HG03108 (cell line): Measurements from ENCODE around the gene PLEKHB2.
A peak's percentile ranks its signal among the peaks of the same experiment; 100 is the strongest.
"Not testable (repeated sequence)": the region's sequence is repeated elsewhere in the genome, so short reads cannot be mapped to it uniquely, and the experiment has no call there.

Experiments used
- ATAC-seq: cut with Tn5 transposase; IDR thresholded peaks from one replicate; pipeline ENCODE4 v1.9.1; 2021; ENCODE audit warnings: moderate library complexity; ENCODE audit not compliant: unreplicated experiment

Gene PLEKHB2

DNA sequence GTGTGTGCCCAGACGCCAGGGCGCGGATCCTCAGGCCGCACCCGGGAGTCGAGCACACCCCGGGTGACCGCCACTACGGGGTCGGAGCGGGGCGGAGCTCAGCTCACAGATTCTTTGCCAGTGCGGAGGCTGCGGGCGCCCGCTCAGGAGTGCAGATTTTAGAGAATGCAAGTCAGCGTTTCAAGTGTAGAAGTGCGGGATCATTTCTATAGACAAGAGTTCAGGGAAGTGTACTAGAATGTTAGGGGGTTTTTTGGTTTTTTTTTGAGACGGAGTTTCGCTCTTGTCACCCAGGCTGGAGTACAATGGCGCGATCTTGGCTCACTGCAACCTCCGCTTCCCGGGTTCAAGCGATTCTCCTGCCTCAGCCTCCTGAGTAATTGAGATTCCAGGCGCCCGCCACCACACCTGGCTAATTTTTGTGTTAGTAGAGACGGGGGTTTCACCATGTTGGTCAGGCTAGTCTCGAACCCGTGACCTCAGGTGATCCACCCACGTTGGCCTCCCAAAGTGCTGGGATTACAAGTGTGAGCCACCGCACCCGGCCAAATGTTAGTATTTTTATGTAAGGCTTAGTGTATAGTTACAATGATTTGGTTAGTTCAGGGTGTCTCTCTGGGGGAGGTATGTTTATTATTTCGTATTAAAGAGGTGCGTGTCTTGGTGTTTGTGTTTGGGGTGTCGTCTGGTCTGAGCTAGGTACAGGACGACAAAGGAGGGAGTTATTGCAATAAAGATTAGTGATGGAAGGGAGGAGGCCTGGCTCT lies 11.3 kb upstream of the PLEKHB2 start:
- ATAC-seq = peak; percentile 63

DNA sequence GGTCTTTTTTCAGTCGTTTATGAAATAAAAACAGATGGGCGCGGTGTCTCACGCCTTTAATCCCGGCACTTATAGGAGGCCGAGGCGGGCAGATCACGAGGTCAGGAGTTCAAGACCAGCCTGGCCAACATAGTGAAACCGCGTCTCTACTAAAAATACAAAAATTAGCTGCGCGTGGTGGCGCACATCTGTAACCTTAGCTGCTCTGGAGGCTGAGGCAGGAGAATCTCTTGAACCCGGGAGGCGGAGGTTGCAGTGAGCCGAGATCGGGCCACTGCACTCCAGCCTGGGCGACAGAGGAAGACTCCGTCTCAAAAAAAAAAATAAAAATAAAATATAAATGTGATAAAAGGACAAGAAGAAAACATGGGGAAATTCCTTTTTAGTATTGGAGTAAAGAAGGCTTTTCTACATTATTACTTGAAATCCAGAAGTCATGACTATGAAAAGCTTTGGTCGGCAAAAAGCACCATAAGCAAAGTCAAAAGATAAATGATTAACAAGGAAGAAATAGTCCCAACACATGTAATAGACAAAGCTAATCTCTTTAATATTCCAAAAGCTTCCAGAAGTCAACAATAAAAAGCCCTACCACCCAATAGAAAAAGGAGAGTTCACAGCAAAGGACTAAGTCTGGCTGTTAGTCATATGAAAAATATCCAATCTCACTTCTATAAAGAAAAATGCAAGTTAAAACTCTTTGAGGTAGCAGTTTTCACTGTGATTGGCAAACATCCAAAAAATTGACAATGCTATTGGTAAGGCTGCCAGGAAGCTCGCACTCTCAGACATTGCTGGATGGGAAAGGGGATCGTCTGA lies 10.5 kb upstream of the PLEKHB2 start:
- ATAC-seq = no peak

DNA sequence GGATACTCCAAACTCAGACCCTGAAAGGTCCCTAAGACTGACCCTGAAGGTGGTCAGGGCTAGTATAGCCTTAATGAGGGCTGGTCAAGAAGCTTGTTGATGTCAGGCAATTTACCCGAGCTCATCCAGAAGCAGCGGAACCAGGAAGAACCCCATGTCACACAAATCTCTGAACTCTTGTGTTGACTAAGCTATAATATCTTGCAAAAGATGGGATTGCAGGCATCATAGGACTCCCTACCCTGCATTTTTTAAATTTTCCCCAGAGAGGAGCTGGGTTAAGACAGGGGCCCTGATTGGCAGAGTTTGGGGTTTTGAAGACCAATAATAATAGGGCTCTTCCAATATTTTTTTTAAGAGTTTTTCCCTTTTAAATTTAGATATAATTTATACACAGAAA lies 2.0 kb upstream of the PLEKHB2 start:
- no peak for ATAC-seq

DNA sequence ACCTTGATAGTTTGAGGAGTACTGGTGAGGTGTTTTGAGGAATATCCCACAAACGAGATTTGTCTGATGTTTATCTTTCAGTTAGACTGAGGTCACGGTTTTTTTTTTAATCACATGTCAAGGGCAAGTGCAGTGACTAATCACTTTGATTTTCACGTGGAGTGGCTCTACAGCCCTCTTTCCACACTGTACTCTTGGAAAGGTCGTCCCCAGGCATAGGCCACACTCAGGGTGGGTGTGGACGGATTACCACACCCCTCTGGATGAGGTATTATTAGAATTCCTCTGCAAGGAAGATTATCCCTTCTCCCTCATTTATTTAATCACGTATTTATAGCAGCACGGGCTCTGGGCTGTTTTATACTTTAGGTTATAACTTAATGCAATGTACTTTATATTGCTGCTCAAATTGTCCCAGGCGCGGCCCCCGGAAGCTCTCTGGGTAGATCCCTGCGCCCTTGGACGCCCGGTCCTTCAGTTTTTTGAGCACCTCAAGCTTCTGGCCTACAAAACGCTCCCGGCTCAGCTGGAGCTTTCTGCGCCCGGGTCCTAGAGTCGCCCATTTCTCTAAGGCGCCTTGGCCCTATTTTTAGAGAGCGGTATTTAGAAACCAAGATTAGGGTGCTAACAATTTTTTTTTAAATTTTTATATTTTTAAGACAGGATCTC lies 515 bp upstream of the PLEKHB2 start:
- ATAC-seq = peak; percentile 78

DNA sequence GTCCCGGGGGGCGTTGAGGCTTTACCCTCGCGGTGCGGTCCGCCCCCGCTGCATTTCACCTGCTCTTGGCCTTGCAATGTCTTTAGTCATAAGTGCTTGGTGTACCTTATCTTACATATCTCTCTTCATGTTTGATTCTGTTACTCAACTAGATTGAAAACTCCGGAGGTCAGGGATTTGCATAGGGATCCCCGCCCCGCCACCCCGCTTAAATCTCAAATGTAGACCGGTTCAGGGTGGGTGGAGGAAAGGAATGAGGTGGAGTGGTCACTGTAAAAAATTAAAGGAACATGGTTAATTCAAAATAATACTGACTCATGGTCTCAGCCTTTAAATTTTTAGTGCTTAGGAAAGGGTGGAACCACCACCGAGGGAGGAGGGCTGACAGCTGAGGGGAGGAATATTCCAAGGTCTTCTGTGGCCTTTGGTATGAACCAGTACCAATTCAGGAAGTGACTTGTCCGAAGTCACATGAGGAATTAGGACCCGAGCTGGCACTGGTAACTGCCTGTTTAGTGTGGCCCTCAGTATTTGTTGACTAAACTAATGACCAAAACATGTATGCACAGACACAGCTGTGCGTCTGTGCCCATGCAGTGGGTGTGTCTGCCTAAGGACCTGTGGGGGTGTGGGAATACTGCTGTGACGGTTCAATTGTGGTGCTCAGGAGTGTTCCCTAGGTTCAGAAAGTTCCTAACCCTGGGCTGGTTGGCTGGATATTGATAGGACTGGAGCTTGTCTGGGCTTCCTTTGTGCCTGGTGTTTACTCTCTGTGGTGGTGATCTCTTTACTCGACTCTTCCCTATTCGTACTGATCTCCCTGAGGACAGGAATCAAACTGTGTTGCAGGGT lies 1.0 kb downstream of the PLEKHB2 start:
- no peak for ATAC-seq

DNA sequence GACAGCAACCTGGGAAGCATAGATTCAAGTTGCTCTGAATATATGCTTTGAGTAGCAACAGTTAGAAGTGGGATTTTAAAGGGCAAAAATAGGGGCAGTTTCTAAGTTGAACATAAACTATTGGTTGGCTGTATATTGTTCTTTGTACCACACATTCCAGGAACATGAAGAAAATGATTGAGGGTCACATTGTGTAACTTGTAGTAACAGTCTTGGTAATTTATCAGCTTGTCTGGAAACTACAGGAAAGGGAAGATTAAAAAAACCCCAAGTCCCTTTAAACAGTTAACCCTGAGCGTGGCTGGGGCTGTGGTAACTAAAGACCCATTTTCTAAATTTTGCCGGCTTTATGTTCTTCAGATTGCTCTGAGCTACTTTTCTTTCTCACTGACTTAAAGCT lies 7.4 kb downstream of the PLEKHB2 start:
- no peak for ATAC-seq

DNA sequence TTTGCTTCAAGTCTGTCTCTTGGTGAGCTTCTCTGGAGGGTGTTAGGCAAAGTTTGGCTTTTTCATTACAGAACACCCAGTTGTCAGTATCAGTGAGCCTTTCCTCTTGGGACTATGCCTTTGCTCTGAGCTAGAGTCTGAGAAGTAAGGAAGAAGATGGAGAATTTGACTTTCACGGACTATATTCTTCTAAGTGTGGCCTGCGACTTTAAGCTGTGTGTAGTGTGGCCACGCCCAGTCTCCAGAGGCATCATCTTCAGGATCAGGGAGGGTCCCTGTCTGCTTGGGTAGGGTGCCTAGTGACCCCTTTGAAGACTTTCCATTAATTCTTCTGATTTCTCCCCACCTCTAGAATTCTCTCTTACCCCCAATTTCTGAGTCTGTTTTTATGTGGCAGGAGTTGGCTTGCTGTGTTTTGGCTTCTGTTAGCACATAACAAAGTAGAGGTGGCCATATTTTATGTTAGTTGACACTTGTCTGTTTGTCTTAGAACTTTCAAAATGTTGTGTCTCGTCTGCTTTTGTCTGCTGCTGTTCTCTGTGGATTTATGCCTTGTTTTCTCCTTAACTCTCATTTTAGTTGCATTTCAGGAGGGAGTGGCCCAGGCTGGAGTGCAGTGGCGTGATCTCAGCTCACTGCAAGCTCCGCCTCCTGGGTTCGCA lies 8.6 kb downstream of the PLEKHB2 start:
- ATAC-seq = no peak

DNA sequence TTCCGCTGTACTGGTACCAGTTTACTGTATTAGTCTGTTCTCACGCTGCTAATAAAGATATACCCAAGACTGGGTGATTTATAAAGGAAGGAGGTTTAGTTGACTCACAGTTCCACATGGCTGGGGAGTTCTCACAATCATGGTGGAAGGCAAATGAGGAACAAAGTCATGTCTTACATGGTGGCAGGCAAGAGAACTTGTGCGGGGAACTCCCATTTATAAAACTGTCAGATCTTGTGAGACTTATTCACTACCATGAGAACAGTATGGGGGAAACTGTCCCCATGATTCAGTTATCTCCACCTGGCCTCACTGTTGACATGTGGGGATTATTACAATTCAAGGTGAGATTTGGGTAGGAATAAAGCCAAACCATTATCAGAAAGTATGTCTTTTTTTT lies 9.8 kb downstream of the PLEKHB2 start:
- ATAC-seq = not testable (repeated sequence)

DNA sequence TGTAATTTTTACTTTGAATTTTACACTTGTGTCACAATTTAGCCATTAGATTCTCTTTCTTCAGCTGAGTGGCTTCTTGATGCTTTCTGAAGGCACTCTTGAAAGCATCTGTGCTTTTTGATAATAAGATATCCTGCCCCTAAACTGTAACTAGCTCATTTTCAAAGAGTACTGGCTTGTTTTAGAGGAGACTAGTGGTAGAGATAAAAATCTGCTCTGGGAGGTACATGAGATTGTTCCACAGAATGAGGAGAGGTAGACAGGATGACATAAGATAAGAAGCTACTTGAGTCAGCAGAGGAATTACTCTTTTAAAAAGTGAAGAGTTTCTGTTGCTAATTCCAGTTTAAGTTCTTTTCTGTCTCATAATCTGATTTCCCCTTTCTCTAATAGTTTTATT lies 10.6 kb downstream of the PLEKHB2 start:
- no peak for ATAC-seq

DNA sequence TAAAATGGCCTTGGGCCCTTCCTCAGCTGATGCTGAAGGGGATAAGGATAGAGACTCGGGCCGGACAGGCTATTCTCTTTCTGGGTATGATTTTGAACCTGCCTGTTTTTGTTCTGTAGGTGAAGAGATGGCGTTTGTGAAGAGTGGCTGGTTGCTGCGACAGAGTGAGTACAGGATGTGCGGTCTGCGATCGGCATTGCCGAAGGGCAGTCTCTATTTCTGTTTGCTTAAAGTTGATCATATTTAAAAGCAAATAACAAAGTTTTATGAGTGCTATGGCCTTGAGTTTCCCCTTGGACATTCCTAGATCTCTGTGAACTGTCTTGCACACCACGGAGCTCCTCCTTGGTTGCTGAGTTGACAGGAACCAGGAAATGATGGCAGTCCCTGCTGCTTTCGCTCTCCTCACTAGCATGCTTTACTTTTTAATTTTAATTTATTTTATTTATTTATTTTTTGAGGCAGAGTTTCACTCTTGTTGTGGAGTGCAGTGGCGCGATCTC lies 15.7 kb downstream of the PLEKHB2 start:
- no peak for ATAC-seq

DNA sequence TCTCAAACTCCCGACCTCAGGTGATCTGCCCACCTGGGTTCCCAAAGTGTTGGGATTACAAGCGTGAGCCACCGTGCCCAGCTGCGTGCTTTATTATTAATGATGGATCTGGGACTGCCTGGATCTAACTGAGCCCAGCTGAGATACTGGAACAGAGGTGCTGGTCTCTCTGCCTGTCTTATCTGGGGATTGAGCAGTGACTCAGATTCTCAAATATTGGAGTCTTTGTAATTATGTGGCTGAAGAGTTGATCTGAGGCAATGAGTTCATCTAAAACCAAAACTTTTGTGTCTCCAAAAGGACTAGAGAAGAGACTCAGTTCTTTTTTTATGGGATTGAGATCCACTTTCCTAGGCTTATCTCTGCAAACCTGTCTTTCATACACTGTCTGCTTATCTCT lies 16.3 kb downstream of the PLEKHB2 start:
- no peak for ATAC-seq

DNA sequence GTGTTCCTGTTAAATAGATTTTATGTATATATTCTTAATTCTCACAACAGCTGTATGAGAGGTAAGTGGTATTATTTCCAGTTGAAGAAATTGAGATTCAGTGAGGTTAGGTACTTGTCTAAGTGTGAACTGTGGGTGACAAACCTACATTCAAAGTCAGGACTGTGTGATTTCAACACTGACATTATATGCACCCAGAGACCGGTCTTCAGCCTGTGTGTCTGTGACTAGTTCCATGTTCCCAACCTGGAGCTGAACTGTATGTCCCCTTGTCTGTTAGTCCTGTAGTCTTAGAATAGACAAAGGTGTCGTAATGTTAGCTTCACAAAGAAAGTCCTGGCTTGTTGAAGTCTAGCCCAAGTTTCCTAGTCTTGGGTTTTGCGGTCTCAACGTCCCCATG lies 17.4 kb downstream of the PLEKHB2 start:
- ATAC-seq = no peak

DNA sequence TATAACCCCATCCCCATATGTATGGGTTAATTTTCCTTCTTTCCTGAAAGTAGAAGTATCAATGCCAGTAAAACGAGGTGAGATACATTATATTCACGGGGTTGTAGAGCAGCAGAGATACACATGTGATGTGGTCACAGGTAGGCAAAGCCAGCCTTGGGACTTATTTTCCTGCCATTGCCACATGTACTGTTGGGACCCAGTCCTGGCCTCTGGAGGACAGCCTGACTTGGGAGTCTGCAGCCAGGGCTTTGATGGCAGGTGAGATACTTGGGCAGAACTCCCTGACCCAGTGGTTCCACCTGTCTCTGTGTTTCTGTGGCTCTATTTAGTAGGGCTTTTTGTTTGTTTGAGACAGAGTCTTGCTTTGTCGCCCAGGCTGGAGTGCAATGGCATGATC lies 18.1 kb downstream of the PLEKHB2 start:
- no peak for ATAC-seq

DNA sequence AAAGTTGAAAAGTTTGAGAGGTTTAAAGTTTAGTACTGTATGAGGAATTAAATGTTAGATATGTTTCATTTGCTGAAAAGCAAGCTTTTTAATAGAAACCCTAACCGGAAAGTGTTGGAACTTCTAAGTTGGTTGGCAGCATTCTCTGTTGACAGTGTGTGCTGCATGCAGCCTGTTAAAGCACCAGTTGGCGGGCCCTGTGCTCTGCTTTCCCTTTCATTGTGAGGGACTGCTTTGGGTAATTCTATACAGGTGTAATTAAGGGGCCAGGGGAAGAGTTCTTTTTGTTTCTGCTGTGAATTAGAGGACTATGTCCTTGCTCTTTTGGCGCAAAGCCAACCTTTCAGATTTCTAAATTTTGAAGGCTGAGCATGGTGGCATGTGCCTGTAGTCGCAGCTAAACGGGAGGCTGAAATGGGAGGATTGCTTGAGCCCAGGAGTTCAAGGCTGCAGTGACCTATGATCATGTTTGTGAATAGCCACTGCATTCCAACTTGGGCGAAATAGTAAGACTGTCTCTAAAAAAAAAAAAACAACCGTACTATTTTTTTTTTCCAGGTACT lies 20.1 kb downstream of the PLEKHB2 start:
- ATAC-seq = no peak

DNA sequence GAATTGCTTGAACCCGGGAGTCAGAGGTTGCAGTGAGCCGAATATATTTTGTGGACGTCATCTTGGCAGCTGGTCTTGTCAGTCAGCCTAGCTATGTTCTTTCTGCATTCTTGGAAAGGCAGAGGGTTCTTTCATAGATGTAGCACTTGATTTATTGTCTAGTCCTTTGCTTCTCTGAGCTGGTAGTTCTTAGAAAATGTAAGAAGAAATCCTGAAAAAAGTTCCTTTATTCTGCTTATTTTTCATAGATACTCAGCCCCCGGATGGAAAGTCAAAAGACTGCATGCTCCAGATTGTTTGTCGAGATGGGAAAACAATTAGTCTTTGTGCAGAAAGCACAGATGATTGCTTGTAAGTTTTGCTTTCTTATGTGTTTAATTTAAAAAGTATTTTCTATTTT lies 21.3 kb downstream of the PLEKHB2 start:
- ATAC-seq = no peak

DNA sequence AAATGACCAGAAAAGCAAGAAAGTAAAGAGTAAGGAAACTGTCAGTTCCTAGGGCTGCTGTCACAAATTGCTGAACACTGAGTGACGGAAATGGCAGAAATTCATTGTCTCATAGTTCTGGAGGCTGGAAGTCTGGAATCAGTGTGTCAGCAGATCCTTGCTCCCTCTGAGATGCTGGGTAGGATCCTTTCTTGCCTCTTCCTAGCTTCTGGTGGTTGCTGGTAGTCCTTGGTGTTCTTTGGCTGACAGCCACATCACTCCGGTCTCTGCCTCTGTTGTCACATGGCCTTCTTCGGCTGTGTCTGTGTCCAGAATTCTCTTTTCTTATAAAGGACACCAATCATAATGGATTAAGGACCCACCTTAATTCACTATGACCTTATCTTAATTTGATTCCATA lies 21.9 kb downstream of the PLEKHB2 start:
- ATAC-seq = no peak

DNA sequence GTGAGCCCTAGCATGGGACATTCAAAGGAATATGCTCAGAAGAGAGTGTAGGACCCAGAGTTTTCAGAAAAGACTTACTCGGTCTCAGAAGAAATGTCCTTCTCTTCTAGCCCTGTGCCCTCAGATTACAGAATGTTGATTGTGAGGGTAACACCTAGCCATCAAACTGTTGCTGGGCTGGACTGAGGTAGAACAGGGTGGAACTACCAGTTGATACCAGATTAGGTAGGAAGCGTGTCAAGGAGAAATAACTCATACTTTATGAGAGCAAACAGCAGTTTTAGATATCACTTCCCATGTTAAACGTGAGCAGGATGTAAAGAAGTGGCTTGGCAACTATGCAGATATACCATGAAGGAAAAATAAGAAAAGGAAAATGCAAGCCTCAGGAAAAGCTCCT lies 22.8 kb downstream of the PLEKHB2 start:
- ATAC-seq = no peak

DNA sequence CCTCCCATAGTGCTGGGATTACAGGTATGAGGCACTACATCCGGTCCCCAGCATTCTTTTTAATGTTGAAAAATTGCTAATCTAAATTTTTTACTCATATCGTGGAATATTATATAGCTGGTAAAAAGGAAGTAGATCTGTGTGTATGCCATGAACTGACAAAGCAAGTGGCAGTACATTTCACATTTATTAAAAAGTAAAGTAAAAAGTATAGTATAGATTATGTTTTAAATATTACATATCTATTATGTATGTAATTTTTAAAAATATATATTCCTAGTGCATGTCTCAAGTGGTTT lies 25.1 kb downstream of the PLEKHB2 start:
- no peak for ATAC-seq

DNA sequence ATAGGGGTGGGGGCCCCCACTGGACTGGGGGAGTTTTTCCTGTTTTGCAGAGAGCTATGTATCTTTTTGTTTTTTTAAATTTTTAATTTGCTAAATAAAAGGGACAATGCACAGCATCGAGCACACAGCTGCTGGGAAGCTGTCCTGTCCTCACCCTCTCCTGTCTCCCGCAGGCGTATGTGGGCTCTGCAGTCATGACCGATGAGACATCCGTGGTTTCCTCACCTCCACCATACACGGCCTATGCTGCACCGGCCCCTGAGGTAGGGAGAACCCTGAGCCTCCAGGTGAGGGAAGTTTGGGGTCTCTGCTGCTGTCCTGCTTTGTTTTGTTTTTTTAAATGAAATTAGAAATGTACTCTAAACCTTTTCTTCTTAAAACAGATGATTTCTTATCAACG lies 27.6 kb downstream of the PLEKHB2 start:
- no peak for ATAC-seq

DNA sequence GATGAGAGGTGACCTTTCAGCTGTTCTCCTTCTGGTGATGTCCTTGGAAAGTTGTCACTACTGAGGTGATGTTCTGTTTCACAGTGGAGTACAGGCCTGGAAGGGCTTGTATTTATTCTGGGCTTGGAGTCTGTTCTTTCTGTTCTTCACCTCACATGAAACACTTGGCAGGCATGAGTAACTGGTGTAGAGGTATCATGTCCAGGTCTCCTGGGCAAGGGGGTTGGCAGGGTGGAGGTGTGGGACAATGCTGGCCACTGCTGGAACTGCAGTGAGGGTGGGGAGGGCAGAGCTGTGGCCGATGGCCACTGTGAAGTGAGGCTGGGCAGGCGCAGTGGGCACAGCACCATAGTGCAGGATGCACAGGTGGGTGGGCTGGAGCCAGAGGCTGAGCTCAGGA lies 35.4 kb downstream of the PLEKHB2 start:
- ATAC-seq = no peak
